GM18507 (cell line): ENCODE results near the gene SLF1.

Experiments
- DNase-seq: peaks from one replicate; pipeline ENCODE4 v3.0.0; 2011; ENCODE audit warnings: low read depth; ENCODE audit not compliant: insufficient read length; ENCODE audit errors: extremely low spot score
- FAIRE-seq: peaks from 2 replicates; lab custom pipeline; 2011; peaks lifted over from hg19 to GRCh38; lab: Jason Lieb, UNC

Gene SLF1

GRCh38 chr5:94658272-94658671, 39.8 kb downstream of the SLF1 start:
- DNase-seq (no peak), FAIRE-seq (no peak)

GRCh38 chr5:94660506-94660905, 42.0 kb downstream of the SLF1 start:
- no peak for FAIRE-seq
- no peak for DNase-seq

- DNase-seq, result no peak
Observed at GRCh38 chr5:94661086-94661485, 42.6 kb downstream of the SLF1 start.

GRCh38 chr5:94667937-94668336, 49.5 kb downstream of the SLF1 start:
- no peak for FAIRE-seq

More at GRCh38 chr5:94661086-94661485, 42.6 kb downstream of the SLF1 start:
- no peak for FAIRE-seq

GRCh38 chr5:94670726-94671125, 52.3 kb downstream of the SLF1 start:
- FAIRE-seq (no peak), DNase-seq (no peak)

More at GRCh38 chr5:94667937-94668336, 49.5 kb downstream of the SLF1 start:
- DNase-seq, result no peak

- no peak for FAIRE-seq
- DNase-seq, result no peak
Observed at GRCh38 chr5:94672746-94673145, 54.3 kb downstream of the SLF1 start.

GRCh38 chr5:94674490-94675382, 56.3 kb downstream of the SLF1 start:
- DNase-seq, result no peak
- FAIRE-seq, result no peak

GRCh38 chr5:94675965-94676618, 57.6 kb downstream of the SLF1 start:
- no peak for DNase-seq
- no peak for FAIRE-seq

GRCh38 chr5:94682814-94683520, 64.5 kb downstream of the SLF1 start:
- no peak for FAIRE-seq

GRCh38 chr5:94689908-94690307, 71.4 kb downstream of the SLF1 start:
- FAIRE-seq (no peak), DNase-seq (no peak)

More at GRCh38 chr5:94682814-94683520, 64.5 kb downstream of the SLF1 start:
- DNase-seq, result no peak

- DNase-seq (no peak), FAIRE-seq (no peak)
Observed at GRCh38 chr5:94690778-94691177, 72.3 kb downstream of the SLF1 start.

GRCh38 chr5:94691291-94691690, 72.8 kb downstream of the SLF1 start:
- no peak for DNase-seq
- FAIRE-seq, result no peak

GRCh38 chr5:94691949-94692348, 73.5 kb downstream of the SLF1 start:
- DNase-seq, result no peak
- no peak for FAIRE-seq

- DNase-seq (no peak), FAIRE-seq (no peak)
Observed at GRCh38 chr5:94692581-94692980, 74.1 kb downstream of the SLF1 start.

- peak; percentile 71 for FAIRE-seq
Observed at GRCh38 chr5:94693043-94693822, 74.8 kb downstream of the SLF1 start.

GRCh38 chr5:94693845-94694370, 75.4 kb downstream of the SLF1 start:
- DNase-seq (no peak), FAIRE-seq (no peak)

More at GRCh38 chr5:94693043-94693822, 74.8 kb downstream of the SLF1 start:
- DNase-seq, result no peak

- DNase-seq (no peak), FAIRE-seq (no peak)
Observed at GRCh38 chr5:94694671-94695070, 76.2 kb downstream of the SLF1 start.

- no peak for DNase-seq
- FAIRE-seq, result no peak
Observed at GRCh38 chr5:94698197-94698596, 79.7 kb downstream of the SLF1 start.

GRCh38 chr5:94699562-94699961, 81.1 kb downstream of the SLF1 start:
- peak; percentile 5 for FAIRE-seq
- no peak for DNase-seq
